HG03469 (cell line): ENCODE data around the gene PRSS21.

ENCODE experiments used
- ATAC-seq: cut with Tn5 transposase; IDR thresholded peaks from one replicate; pipeline ENCODE4 v1.9.1; 2021; ENCODE audit warnings: mild to moderate bottlenecking, moderate library complexity, moderate number of reproducible peaks; ENCODE audit not compliant: unreplicated experiment

The PRSS21 gene

DNA sequence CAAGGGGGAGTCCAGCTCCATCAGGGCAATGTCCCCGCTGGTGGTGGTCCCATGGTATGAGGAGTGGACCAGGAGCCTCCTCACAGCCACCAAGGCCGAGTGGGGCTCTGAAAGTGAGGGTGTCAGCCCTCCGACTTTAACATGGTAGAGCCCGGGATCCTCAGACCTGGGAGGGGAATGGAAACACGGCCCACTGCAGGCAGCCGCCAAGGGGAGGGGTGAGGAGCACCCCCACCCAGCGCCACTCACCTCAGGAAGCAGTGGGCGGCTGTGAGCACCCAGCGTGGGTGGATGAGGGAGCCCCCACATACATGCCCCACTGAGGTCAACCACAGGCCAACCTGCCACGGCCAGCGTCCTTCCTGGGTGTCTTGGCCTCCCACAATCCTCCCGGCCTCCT, 23.9 kb downstream of the PRSS21 start:
- ATAC-seq: no peak

GRCh38 chr16:2841606-2842339, 24.7 kb downstream of the PRSS21 start:
- no peak for ATAC-seq

DNA sequence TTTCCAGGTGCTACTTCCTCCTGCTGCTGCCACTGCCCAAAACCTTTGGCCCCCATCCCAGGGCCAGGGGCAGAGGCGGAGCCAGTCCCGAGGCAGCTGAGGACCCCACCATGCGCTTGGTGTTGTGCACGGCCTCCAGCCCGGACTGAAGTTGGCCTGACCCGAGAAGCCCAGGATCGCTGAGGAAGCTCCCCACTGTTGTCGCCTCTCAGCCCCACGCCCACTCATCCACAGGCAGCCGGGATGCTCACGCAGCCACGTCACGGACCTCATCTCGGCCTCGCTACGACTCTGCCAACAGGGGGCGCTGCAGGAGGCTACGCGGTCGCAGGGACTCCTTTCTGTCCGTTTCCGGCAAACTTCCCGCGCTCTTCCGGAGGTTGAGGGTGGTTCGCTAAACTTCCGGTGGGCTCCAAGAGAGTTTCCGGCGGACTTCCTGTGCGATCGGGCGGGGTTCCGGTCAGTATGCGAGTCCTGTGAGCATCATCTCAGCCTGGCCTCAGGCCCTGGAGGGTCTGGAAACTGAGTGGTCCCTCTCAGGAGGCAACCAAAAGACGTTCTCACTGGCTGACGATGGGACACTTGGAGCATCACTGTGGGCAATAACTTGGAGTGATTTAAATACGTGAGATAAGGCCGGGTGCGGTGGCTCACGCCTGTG, 25.4 kb downstream of the PRSS21 start:
- ATAC-seq: no peak

GRCh38 chr16:2843526-2843925, 26.5 kb downstream of the PRSS21 start:
- ATAC-seq: no peak

DNA sequence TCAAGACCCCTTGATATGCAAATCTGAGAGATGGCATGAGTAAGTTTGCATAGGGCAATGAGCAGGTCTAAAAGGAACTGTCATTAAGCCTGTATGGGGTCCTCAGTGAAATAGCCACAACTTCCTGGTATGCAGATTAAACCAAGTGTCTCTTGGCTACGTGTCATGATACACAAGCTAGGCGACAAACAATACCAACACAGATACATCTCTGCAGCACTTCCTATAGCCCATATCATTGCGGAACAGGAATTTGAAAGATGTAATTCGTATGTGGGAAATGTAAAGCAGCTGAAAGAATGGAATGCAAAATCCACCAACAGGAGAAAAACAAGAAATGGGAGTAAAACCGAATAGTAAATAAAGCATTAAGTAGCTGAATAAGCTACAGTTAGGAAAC, 28.1 kb downstream of the PRSS21 start:
- no peak for ATAC-seq

- no peak for ATAC-seq
These were observed 29.7 kb downstream of the PRSS21 start for GRCh38 chr16:2846511-2847310.

- ATAC-seq: no peak
These were observed 32.1 kb downstream of the PRSS21 start for GRCh38 chr16:2848933-2849725.

GRCh38 chr16:2852003-2852730, 35.1 kb downstream of the PRSS21 start:
- no peak for ATAC-seq

GRCh38 chr16:2852731-2853507, 35.9 kb downstream of the PRSS21 start:
- no peak for ATAC-seq

- ATAC-seq: no peak
These were observed 36.6 kb downstream of the PRSS21 start for GRCh38 chr16:2853531-2854073.

GRCh38 chr16:2854700-2855309, 37.8 kb downstream of the PRSS21 start:
- ATAC-seq: no peak

DNA sequence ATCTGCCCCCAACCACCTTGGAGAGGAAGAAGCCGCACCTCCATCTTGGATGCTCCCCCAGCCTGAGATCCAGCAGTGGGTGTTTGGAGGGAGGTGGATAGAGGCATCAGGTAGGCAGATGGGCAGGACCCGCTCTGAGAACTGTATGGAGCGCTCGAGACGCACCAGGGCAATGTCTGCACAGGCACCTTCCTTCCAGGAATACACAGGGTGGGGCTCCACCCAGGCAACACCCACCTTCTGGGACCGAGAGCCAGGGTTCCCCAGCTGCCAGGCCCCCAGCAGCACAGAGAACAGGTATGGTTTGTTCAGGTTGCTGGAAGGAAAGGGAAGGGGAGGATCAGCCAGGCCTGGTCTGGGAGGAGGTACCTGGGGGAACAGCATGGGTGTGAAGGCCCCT, 38.5 kb downstream of the PRSS21 start:
- no peak for ATAC-seq

GRCh38 chr16:2856061-2856670, 39.1 kb downstream of the PRSS21 start:
- no peak for ATAC-seq

DNA sequence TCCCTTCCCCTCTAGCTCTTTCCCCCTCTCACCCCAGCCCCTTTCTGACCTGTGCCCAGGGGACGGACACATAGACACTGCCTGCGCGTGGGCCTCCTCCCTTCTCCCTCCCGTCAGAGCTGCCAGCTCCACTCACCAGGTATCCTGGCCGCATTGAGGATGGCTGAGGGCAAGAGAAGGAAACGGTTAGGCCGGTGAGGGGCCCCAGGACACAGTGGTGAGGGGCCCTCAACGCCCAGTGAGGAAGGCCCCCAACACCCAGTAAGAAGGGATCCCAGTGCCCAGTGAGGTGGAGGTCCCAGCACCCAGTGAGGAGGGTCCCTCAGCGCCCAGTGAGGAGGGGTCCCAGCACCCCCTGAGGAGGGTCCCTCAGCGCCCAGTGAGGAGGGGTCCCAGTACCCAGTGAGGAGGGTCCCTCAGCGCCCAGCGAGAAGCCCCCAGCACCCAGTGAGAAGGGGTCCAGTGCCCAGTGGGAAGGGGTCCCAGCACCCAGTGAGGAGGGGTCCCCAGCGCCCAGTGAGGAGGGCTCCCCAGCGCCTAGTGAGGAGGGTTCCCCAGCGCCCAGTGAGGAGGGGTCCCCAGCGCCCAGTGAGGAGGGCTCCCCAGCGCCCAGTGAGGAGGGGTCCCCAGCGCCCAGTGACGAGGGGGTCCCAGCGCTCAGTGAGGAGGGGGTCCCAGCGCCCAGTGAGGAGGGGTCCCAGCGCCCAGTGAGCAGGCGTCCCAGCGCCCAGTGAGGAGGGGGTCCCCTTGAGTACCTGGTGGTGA, 39.8 kb downstream of the PRSS21 start:
- ATAC-seq: no peak

GRCh38 chr16:2857451-2858244, 40.6 kb downstream of the PRSS21 start, which contains the start of gene PRSS22:
Gene PRSS22 (minus strand): TSS chr16:2858170. CDS start chr16:2858104, 66 bp downstream.
- ATAC-seq: no peak

- no peak for ATAC-seq
These were observed 41.4 kb downstream of the PRSS21 start for GRCh38 chr16:2858245-2859025.
